GM18505 (cell line): ENCODE data around the gene SLC38A1.
A peak's percentile ranks its signal among the peaks of the same experiment; 100 is the strongest.
"Not testable (repeated sequence)": the region's sequence is repeated elsewhere in the genome, so short reads cannot be mapped to it uniquely, and the experiment has no call there.

Experiments used
- ATAC-seq: cut with Tn5 transposase; IDR thresholded peaks from one replicate; pipeline ENCODE4 v1.9.1; 2021; ENCODE audit not compliant: unreplicated experiment
- POLR2A ChIP-seq: IDR thresholded peaks from 4 replicates; pipeline ENCODE4 v1.6.1; 2011; ENCODE audit warnings: borderline replicate concordance; ENCODE audit not compliant: insufficient read depth, insufficient read length; ENCODE audit errors: extremely low read depth

SLC38A1 gene

DNA sequence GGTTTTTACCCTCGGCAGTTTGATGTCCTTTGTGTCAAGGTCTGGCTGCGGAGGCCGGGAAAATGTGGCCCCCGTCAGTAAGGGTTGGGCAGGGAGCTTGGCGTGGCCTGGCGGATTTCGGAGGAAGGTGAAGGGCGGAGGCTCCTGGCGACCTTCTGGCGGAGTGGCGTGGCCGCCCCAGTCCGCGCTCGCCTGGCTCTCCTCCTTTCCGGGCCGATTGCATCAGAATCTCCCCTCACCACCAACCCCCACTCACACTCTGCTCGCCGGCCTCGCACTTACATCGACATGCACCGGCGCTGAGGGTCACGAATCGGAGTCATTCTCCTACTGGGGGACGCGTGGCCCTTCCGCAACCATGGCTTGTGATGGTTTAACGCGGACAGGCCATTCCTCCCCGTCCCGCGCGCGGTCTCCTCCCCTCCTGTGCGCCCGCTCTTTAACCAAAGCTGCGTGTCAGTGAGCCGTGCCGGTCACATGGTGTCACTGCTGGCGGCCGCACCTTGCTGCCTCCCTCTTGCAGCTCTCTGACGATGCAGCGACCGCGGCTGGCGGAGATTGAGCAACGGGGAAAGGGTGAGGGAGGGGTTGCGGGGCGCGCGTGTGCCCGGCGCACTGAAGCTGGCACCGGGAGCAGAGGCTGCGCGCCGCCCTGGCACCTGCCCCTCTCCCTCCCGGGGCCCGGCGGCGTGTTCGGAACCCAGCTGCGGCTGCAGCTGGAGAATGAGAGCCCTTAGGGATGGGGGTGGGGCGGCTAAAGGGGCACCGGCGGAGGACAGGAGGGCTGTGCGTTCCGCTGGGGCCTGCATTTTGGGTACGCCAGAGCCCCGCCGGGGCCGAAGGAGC lies at the start of gene SLC38A1:
Gene SLC38A1 (minus strand): TSS at position 461 of the 846 bp plus-strand sequence. CDS start 29,243 bp downstream, outside the sequence.
- peak; percentile 79 for TF ChIP-seq POLR2A
- ATAC-seq, result peak; percentile 70

DNA sequence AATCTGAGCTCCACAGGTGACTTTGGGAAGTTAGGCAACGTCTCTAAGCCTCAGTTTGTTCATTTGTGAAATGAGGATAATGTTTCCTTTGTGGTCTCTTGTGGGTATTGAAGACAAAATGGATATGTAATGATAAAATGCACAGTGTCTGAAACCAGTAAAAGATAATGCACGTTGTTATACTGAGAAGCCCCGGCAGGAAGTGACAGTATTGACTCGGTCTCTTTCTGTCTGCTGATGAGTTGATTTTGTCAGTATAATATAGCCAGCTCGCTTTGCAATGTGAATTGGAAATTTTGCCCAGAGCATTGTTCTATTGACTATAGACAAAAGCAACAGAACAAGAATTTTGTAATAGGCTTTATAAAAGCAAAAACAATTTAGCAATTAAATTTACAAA lies 49.2 kb upstream of the SLC38A1 start:
- TF ChIP-seq POLR2A, result no peak
- ATAC-seq, result no peak

DNA sequence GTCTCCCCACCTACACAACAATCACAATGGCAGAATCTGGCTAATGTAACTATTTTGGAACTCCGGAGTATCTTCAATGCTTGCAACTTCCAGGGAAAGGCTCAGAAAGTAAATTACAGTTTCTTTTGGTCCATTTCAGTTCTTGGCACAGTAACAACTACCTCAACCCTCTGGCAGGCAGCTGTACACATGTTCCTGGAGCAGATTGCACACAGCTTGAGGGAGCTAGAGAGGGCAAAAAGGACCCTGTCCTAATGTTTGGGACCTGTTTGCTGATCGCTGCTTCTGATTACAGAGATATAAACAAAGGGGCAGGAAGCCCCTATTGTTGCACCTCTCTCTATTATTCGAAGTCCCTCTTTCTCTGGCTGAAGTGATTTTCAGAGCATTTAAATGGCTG lies 35.2 kb upstream of the SLC38A1 start:
- ATAC-seq, result no peak
- no peak for TF ChIP-seq POLR2A

DNA sequence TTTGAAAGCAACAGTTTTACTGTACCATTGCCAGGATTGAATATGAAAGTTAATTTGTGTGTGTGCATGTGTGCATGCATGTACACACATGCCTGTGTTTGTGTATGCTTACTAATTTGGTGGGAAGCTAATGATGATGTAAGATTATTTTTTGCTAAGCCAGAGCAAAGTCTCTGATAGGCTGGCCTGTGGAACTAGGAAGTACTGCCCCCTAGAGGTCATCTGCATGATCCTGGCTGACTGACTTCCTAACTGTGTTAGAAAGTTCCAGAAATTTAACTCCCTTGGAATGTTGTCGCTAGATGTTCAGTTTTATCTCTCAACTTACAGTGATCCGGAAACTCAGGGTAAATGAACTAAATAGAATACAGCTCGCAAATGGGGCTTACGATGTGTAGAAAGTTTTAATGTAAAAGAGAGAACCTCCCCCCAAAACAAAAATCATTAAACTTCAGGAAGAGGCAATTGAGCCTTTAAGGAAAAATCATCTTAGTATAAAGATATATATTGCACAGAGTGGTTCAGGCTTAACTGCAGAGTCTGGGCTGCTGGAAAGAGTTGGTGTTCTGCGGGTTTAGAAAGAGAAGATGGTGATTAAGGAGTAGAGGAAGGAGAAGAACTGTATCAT lies 34.3 kb upstream of the SLC38A1 start:
- ATAC-seq, result no peak
- TF ChIP-seq POLR2A, result no peak

DNA sequence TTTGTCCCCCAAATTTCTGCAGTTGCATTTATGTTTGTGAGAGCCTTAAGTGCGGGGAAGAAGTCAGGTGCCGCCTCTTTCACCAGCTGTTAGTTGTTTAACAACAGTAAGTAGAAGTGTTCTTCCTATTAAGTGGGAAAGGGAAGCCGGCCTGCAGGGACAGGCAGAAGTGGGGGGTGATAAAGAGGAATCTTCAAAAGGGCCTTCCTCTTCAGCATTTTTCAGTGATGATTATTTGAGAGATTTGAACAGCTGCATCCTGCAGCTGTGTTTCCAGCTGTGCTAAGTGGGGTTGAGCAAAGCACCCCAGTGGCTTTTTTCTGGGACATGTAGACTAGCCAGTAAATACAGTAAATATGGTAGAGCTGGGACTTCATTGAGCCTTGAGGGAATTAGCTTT lies 32.1 kb upstream of the SLC38A1 start:
- no peak for ATAC-seq
- TF ChIP-seq POLR2A, result no peak

DNA sequence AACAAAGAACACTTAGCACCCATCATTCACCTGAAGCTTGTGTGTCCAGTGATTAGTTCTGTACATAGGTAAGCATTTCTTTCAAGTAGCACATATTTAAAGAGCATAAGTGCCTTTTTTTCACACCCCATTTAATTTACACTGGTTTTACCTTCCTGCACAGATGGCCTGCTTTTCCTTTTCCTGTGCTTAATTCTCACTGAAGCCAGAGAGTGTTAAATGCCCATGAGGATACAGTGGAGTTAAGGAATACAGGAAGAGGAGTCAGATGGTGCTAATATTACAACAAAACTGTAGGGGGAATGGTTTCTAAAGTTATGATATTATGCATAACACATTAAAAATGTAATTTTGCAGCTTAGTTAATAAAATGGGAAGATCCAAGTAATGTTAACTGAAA lies 31.0 kb upstream of the SLC38A1 start:
- no peak for ATAC-seq
- no peak for TF ChIP-seq POLR2A

DNA sequence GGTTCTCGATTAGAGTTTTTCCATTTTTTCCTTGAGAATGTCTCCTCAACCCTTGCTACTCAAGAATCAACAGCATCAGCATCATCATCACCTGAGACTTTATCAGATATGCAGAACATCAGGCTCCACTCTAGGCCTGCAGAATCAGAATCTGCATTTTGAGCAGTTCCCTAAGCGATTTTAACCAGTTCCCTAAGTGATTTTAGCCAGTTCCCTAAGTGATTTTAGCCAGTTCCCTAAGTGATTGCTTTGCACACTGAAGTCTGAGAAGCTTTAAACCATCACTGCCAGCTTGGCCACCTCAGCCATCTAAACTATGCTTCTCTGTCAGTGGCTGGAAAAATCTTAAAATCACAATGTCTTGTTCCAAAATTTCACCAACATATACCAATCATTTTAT lies 29.4 kb upstream of the SLC38A1 start:
- TF ChIP-seq POLR2A, result no peak
- ATAC-seq, result no peak

DNA sequence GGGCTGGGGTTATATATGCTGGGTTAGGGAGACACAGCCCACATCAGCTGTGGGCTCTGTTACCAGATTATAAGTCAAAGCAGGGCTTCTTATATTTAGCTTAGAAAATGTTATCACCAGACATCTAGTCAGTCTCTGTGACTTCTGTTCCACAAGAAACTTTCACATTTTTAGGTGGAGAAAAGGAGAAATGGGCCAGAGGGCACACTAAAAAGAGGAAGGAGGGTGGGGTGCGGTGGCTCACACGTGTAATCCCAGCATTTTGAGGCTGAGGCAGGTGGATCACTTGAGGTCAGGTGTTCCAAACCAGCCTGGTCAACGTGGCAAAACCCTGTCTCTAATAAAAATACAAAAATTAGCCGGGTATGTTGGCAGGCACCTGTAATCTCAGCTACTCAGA lies 28.0 kb upstream of the SLC38A1 start:
- no peak for ATAC-seq
- no peak for TF ChIP-seq POLR2A

DNA sequence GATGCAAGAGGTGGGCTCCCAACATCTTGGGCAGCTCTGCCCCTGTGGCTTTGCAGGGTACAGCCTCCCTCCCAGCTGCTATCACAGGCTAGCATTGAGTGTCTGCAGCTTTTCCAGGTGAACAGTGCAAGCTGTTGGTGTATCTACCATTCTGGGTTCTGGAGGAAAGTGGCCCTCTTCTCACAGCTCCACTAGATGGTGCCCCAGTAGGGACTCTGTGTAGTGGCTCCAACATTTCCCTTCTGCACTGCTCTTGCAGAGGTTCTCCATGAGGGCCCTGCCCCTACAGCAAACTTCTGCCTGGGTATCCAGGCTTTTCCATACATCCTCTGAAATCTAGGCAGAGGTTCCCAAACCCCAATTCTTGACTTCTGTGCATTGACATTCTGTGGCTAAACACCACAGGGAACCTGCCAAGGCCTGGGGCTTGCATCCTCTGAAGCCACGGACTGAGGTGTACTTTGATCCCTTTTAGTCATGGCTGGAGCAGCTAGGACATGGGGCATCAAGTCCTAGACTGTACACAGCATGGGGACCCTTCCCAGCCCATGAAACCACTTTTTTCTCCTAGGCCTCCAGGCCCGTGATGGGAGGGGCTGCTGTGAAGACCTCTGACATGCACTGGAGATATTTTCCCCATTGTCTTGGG lies 24.0 kb upstream of the SLC38A1 start:
- no peak for ATAC-seq
- TF ChIP-seq POLR2A, result no peak

DNA sequence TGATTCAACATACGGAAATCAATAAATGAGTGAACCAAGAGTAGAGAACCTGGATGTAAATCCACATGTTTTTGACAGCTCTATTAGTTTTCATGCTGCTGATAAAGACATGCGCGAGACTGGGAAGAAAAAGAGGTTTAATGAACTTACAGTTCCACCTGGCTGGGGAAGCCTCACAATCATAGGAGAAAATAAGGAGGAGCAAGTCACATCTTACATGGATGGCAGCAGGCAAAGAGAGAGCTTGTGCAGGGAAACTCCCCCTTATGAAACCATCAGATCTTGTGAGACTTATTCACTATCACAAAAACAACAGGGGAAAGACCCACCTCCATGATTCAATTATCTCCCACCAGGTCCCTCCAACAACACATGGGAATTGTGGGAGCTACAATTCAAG lies 23.1 kb upstream of the SLC38A1 start:
- ATAC-seq, result not testable (repeated sequence)

DNA sequence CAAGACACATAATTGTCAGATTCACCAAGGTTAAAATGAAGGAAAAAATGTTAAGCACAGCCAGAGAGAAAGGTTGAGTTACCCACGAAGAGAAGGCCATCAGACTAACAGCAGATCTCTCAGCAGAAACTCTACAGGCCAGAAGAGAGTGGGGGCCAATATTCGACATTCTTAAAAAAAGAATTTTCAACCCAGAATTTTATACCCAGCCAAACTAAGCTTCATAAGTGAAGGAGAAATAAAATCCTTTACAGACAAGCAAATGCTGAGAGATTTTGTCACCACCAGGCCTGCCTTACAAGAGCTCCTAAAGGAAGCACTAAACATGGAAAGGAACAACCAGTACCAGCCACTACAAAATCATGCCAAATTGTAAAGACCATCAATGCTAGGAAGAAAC lies 16.3 kb upstream of the SLC38A1 start:
- not testable (repeated sequence) for ATAC-seq

DNA sequence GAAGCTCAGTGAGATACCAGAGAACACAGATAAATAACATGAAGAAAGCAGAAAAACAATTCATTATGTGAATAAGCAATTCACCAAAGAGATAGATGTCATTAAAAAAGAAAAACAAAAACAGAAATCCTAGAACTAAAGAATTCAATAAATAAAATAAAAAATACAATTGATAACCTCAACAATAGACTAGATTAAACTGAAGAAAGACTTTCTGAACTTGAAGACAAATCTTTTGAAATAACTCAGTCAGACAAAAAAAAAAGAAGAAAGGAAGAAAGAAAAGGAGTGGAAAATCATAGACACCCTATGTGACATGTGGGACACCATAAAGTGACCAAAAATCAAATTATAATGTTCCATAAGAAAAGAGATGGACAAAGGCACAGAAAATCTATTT lies 14.0 kb upstream of the SLC38A1 start:
- TF ChIP-seq POLR2A, result no peak
- ATAC-seq, result no peak

DNA sequence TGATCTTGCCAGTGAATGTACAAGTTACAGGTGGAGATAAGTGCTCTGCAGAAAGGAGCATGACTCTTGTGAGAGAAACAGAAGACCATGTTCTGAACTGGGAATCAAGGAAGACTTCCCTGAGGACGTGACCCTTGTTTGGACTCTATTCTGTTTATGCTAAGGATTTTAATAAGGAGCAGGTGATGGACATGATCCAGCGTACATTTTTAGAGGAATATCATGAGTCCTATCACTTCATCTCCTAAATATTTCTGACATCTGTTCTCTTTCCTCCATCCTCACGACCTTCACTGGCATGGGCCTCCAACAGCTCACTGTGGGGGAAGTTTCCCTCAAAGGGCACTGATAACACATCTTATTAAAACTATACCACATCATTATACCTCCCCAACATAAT lies 7.9 kb upstream of the SLC38A1 start:
- ATAC-seq, result no peak
- TF ChIP-seq POLR2A, result no peak

DNA sequence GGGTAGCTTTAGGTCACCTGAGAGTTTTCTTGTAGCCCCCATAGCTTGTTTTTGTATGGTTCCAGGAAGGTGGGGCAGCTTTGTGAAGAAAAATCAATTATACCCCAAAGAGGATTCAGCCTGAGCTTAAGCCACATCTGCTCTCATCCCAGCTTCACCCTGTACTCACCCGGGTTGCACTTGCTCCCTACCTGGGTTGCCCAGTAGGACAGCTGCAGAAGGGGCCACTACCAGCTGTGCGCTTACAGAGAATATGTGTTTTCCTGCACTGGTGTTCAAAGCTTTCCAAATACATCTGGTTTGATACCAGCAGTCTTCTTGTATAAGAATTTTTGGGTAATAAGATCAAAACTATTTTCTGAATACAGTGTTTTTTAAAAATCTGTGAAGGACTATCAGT lies 3.0 kb upstream of the SLC38A1 start:
- ATAC-seq, result no peak
- no peak for TF ChIP-seq POLR2A
